ENCODE data around the gene CLDN15.
"Not testable (repeated sequence)": the region's sequence is repeated elsewhere in the genome, so short reads cannot be mapped to it uniquely, and the experiment has no call there.

DNA sequence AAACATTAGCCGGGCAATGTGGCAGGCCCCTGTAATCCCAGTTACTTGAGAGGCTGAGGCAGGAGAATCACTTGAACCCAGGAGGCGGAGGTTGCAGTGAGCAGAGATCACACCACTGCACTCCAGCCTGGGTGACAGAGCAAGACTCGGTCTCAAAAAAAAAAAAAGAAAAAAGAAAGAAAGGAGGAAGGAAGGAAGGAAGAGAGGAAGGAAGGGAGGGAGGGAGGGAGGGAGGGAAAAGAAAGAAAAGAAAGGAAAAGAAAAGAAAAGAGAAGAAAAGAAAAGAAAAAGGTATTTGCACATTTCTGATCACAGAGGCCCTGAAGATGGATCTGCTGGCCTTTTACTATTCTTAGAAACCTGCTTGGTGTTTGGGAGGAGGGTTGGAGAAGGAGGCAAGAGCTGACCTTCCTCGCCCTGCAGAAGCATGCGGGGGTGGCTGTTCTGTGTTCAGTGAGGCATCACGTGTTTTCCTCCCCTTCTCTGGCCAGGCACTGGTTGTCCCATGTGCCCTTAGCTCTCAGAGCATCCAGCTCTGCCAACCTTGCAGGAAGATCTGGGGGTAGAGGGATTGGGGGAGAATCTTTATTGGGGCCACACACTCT, 26.6 kb upstream of the CLDN15 start:
- TF ChIP-seq, protein P1, sequence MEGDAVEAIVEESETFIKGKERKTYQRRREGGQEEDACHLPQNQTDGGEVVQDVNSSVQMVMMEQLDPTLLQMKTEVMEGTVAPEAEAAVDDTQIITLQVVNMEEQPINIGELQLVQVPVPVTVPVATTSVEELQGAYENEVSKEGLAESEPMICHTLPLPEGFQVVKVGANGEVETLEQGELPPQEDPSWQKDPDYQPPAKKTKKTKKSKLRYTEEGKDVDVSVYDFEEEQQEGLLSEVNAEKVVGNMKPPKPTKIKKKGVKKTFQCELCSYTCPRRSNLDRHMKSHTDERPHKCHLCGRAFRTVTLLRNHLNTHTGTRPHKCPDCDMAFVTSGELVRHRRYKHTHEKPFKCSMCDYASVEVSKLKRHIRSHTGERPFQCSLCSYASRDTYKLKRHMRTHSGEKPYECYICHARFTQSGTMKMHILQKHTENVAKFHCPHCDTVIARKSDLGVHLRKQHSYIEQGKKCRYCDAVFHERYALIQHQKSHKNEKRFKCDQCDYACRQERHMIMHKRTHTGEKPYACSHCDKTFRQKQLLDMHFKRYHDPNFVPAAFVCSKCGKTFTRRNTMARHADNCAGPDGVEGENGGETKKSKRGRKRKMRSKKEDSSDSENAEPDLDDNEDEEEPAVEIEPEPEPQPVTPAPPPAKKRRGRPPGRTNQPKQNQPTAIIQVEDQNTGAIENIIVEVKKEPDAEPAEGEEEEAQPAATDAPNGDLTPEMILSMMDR (IDR thresholded peaks at IDR 0.05): not testable (repeated sequence)
- TF ChIP-seq POLR2A (IDR thresholded peaks at IDR 0.05): not testable (repeated sequence)

All from suprapubic skin (tissue), 3 donors.